ENCODE measurements around the gene UNKL.

GRCh38 chr16:1443980-1444729 is 29.7 kb upstream of the UNKL start, which contains the start of gene CCDC154:
- TF ChIP-seq MAX (IDR thresholded peaks at IDR 0.05; ENCODE audit: low read depth, low read length), result no peak
- TF ChIP-seq, protein P1, sequence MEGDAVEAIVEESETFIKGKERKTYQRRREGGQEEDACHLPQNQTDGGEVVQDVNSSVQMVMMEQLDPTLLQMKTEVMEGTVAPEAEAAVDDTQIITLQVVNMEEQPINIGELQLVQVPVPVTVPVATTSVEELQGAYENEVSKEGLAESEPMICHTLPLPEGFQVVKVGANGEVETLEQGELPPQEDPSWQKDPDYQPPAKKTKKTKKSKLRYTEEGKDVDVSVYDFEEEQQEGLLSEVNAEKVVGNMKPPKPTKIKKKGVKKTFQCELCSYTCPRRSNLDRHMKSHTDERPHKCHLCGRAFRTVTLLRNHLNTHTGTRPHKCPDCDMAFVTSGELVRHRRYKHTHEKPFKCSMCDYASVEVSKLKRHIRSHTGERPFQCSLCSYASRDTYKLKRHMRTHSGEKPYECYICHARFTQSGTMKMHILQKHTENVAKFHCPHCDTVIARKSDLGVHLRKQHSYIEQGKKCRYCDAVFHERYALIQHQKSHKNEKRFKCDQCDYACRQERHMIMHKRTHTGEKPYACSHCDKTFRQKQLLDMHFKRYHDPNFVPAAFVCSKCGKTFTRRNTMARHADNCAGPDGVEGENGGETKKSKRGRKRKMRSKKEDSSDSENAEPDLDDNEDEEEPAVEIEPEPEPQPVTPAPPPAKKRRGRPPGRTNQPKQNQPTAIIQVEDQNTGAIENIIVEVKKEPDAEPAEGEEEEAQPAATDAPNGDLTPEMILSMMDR (IDR thresholded peaks at IDR 0.05; ENCODE audit: low read depth, low read length), result no peak

Measured in NB4 (cell line).